HG03354 (cell line): ENCODE results near the gene TTLL12.

Experiments
- ATAC-seq: cut with Tn5 transposase; IDR thresholded peaks from one replicate; pipeline ENCODE4 v1.9.1; 2021; ENCODE audit warnings: mild to moderate bottlenecking; ENCODE audit not compliant: unreplicated experiment, poor library complexity, severe bottlenecking

The TTLL12 gene

GRCh38 chr22:43179146-43179910 lies 7.6 kb downstream of the TTLL12 start:
- no peak for ATAC-seq

DNA sequence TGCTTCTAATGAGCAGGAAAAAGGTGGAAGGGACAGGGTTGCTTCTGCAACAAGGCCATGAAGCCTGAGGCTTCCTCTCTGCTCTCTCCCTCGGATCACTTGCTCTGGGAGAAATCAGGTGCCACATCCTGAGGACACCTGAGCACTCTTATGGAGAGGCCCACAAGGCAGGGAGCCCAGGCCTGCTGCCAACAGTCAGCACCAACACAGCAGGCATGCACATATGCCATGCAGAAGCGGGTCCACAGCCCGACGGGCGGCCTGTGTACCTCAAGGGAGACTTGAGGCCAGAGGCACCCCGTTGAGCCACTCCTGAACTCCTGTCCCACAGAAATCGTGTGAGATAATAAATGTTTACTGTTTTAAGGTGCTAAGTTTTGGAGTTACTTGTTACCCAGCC lies 9.5 kb downstream of the TTLL12 start:
- ATAC-seq: no peak

DNA sequence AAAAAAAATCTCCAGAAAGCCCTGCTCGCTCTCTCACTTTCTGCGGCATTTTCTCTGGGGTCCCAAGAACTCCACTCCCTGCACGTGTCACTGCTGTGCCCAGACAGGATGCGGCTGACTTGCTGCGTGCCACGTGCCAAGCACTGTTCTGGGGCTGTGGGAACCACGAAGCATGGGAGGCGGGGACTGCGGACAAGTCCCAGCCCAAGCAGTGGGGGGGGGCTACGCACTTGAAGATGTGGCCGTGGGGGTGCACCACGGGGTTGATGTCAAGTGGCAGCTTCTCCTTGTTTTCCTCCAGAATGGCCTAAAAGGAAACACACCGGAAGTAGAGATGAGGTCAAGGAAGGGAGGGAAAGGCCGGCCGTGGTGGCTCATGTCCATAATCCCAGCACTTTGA lies 10.8 kb downstream of the TTLL12 start:
- ATAC-seq: no peak

GRCh38 chr22:43174941-43175531 lies 11.9 kb downstream of the TTLL12 start:
- ATAC-seq: no peak

DNA sequence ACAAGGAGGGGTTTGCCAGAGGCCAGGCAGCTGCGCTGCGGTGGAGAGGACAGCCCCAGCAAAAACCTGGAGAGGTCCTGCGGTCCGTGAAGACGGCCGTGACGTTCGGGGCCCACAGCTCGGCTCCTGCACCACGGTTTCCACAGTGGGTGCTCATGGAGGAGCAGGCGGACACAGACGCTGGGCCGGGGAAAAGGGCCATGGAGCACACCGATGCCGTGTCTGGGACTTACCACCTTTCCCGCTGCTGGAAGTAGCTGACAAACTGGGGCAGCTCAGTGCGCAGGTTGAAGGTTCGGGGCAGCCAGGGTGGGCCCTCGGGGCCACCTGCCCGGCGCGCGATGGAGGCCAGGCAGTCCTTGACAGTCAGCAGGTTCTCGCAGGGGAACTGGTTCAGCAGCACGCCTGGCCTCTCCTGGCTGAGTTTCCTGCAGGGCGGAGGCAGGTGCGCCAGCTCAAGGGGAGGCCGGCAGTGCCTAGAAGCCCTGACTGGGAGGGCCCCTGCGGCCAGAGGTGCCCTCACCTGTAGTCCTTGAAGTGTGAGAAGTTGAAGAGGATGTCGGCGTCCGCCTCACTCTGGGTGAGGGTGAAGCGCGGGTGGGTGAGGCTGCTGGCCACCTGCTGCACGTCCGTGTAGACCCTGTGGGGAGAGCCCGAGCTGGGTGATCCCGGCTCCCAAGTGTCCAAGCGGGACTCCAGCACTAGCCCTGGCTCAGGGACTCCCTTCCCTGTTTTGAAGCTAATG lies 12.8 kb downstream of the TTLL12 start:
- ATAC-seq: no peak

- no peak for ATAC-seq
Measured at GRCh38 chr22:43173566-43173965, 13.4 kb downstream of the TTLL12 start.

- no peak for ATAC-seq
Measured at GRCh38 chr22:43172191-43172590, 14.7 kb downstream of the TTLL12 start.

DNA sequence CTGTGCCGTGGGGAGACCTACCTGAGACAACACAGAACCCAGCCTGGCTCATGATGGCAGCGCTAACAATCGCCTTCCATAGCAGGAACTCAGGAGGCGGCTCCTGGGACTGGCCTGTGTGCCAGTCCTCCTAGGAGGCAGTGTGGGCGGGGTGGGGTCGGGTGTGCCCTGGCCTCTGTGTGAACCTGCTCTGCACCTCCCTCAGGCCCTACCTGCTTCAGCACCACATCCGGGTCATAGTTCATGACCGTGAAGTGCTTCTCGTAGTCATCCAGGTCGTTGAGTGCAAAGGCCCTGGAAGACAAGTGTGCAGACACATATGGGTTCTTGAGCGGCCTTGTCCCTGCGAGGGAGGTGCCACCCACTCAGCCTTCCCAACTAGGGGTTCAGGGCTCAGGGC lies 15.3 kb downstream of the TTLL12 start:
- ATAC-seq: no peak

- no peak for ATAC-seq
Measured at GRCh38 chr22:43171019-43171491, 15.9 kb downstream of the TTLL12 start.

GRCh38 chr22:43170131-43170480 lies 16.8 kb downstream of the TTLL12 start:
- ATAC-seq: no peak

- no peak for ATAC-seq
Measured at GRCh38 chr22:43169310-43170130, 17.4 kb downstream of the TTLL12 start.

DNA sequence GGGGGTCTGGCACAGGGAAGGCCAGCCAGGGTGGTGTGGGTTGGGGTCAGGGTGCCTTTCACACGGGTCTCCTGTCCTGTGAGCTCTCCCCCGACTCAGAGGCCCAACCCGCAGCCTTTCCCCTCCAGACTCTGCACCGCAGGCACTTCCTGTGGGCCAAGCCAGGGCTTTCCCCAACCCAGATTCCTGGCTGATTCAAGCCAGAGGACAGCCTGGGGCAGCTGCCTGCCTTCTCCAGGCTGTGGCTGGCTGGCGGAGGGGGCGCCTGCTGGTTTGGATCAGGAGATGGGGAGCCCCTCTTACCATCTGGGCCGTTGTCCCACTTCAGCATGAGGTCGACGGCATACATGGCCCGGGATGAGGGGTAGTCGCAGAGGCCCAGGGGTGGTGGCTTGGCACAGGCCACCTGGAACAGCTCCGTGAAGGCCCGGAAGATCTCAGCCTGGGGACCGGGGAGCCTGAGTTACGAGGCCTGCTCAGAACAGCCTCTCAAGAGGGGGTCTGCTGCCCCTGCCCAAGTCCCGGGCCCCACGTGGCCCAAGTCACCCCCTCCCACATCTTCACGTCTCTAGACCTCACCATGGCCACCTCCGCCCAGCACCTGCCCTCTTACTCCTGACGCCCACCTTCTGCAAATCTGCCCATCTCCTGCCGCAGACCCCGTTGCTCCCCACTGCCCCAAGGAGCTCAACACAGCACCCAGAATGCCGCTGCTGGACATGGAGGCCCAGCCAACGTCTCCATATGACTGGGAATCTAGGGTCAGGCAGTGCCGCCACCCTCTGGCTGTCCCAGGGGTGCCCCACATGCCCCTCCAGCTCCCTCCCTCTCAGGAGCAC lies 18.2 kb downstream of the TTLL12 start:
- no peak for ATAC-seq

GRCh38 chr22:43167001-43167589 lies 19.8 kb downstream of the TTLL12 start:
- ATAC-seq: no peak

DNA sequence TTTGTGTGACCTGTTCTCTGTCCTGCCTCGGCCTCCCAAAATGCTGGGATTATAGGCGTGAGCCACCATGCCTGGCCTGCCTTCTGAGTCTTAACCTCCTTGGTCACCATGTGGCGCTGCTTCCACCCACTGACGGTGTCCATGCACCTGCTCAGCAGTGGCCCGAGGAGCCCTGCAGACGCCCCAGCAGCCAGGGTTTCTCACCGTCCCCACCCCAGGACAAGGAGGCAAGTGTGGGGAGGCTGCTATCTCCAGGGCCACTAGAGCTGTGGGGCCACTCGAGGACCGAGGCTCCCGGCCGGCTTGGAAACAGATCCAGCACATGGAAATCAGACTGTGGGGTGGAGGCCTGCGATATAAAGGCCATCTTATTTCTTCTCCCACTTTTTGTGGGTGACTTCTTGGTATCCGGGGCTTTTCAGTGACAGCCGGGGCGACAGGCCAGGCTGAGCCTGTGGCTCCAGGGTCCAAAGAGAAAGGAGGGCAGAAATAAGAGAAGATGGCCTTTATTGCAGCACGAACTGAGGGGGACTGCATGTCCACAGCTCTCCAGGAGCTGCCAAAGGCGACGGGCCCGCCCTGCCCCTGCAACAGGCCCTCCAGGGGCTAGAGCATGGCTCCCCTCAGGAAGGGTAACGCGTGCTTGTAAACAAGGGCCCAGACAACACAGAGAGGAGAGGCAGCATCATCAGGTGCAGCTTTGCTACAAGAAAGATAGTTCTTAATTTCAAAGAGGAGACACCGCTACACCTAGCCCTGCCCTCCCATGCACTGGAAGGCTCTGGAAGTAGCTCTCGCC lies 20.6 kb downstream of the TTLL12 start:
- no peak for ATAC-seq

- no peak for ATAC-seq
Measured at GRCh38 chr22:43164636-43165035, 22.3 kb downstream of the TTLL12 start.

DNA sequence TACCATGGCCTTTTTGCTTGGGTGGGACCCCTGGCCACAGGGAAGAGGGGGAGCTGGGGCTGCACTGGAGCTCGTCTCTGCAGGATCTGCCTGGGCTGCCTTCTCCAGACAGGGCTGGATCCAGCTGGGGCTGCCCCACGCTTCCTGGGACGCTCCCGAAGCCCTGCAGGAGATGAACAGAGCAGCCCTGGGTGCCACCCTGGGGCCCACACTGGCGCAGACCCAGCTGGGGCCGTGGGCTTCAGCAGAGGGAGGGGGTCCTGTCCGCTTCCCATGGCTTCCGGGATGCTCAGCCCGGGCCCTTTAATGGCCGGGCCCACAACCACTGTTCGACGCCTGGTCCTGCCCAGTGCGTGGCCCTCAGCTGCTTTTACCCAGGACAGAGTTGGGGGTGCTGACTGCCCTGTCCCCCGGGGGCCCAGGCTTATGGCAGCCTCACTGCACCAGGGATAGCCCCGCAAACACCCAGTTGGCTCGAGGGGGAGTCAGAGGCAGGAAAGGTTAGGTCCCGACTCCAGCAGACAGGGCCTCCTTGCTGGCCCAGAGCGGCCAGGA lies 23.6 kb downstream of the TTLL12 start:
- ATAC-seq: no peak

GRCh38 chr22:43162412-43163150 lies 24.4 kb downstream of the TTLL12 start:
- ATAC-seq: no peak
